ENCODE measurements around the gene RSU1. TPM values are rescaled to one million over a fixed set of nuclear protein-coding genes. Genes with fewer than 3 reads are reported as not detected.

Gene RSU1
- total RNA-seq, 1 donor from 2014 or later, result 47.4 TPM

GRCh38 chr10:16735671-16736070 lies 81.6 kb downstream of the RSU1 start:
- Mint-ChIP-seq H3K36me3 (ENCODE audit: low read depth) (peaks cover 49% of the 10 kb centered on the region), H3K27me3 (no peaks in the 10 kb centered on the region), H3K4me3 (no peak overlapping the region), H3K4me1 (peaks cover 6% of the 10 kb centered on the region), H3K9me3 (peaks cover 28% of the 10 kb centered on the region), H3K27ac (no peak overlapping the region)
- DNase-seq, result no peak
- intact Hi-C loops (cut with micrococcal nuclease), result no loop called here

- H3K4me3 Mint-ChIP-seq, result no peak overlapping the region
- no peaks in the 10 kb centered on the region for H3K27me3 Mint-ChIP-seq
- intact Hi-C loops (cut with micrococcal nuclease), result no loop called here
- H3K27ac Mint-ChIP-seq, result no peak overlapping the region
- H3K4me1 Mint-ChIP-seq, result peaks cover 24% of the 10 kb centered on the region
- no peak for DNase-seq
- peaks cover 38% of the 10 kb centered on the region for H3K9me3 Mint-ChIP-seq
- H3K36me3 Mint-ChIP-seq (ENCODE audit: low read depth), result peaks cover 55% of the 10 kb centered on the region
Measured at GRCh38 chr10:16732376-16732775, 84.8 kb downstream of the RSU1 start.

- Mint-ChIP-seq H3K9me3 (peaks cover 18% of the 10 kb centered on the region), H3K36me3 (ENCODE audit: low read depth) (peaks cover 33% of the 10 kb centered on the region), H3K27ac (no peak overlapping the region), H3K27me3 (no peaks in the 10 kb centered on the region), H3K4me1 (peaks cover 26% of the 10 kb centered on the region), H3K4me3 (no peak overlapping the region)
- intact Hi-C loops (cut with micrococcal nuclease), result no loop called here
- no peak for DNase-seq
Measured at GRCh38 chr10:16728266-16728665, 89.0 kb downstream of the RSU1 start.

GRCh38 chr10:16727666-16728065 lies 89.6 kb downstream of the RSU1 start:
- H3K36me3 Mint-ChIP-seq (ENCODE audit: low read depth), result peaks cover 33% of the 10 kb centered on the region
- no peak for DNase-seq
- H3K4me3 Mint-ChIP-seq, result no peak overlapping the region
- intact Hi-C loops (cut with micrococcal nuclease), result no loop called here
- no peaks in the 10 kb centered on the region for H3K27me3 Mint-ChIP-seq
- no peak overlapping the region for H3K27ac Mint-ChIP-seq
- peaks cover 26% of the 10 kb centered on the region for H3K4me1 Mint-ChIP-seq
- peaks cover 18% of the 10 kb centered on the region for H3K9me3 Mint-ChIP-seq

- no peak overlapping the region for H3K27ac Mint-ChIP-seq
- peaks cover 11% of the 10 kb centered on the region for H3K9me3 Mint-ChIP-seq
- intact Hi-C loops (cut with micrococcal nuclease), result no loop called here
- H3K4me1 Mint-ChIP-seq, result peaks cover 18% of the 10 kb centered on the region
- no peak for DNase-seq
- H3K36me3 Mint-ChIP-seq (ENCODE audit: low read depth), result peaks cover 34% of the 10 kb centered on the region
- no peak overlapping the region for H3K4me3 Mint-ChIP-seq
- H3K27me3 Mint-ChIP-seq, result no peaks in the 10 kb centered on the region
Measured at GRCh38 chr10:16724509-16724908, 92.7 kb downstream of the RSU1 start.

- no peak overlapping the region for H3K4me3 Mint-ChIP-seq
- peaks cover 2% of the 10 kb centered on the region for H3K4me1 Mint-ChIP-seq
- no peak for DNase-seq
- intact Hi-C loops (cut with micrococcal nuclease), result no loop called here
- H3K27ac Mint-ChIP-seq, result no peak overlapping the region
- H3K36me3 Mint-ChIP-seq (ENCODE audit: low read depth), result peaks cover 19% of the 10 kb centered on the region
- H3K9me3 Mint-ChIP-seq, result peaks cover 13% of the 10 kb centered on the region
- no peaks in the 10 kb centered on the region for H3K27me3 Mint-ChIP-seq
Measured at GRCh38 chr10:16720812-16721211, 96.4 kb downstream of the RSU1 start.

GRCh38 chr10:16717622-16718395 lies 99.4 kb downstream of the RSU1 start:
- H3K36me3 Mint-ChIP-seq (ENCODE audit: low read depth), result peaks cover 42% of the 10 kb centered on the region
- DNase-seq, result no peak
- no peak overlapping the region for H3K4me3 Mint-ChIP-seq
- no peak overlapping the region for H3K27ac Mint-ChIP-seq
- intact Hi-C loops (cut with micrococcal nuclease), result no loop called here
- H3K9me3 Mint-ChIP-seq, result peaks cover 31% of the 10 kb centered on the region
- no peaks in the 10 kb centered on the region for H3K27me3 Mint-ChIP-seq
- H3K4me1 Mint-ChIP-seq, result peaks cover 5% of the 10 kb centered on the region

- peaks cover 11% of the 10 kb centered on the region for H3K4me1 Mint-ChIP-seq
- intact Hi-C loops (cut with micrococcal nuclease), result no loop called here
- no peak overlapping the region for H3K27ac Mint-ChIP-seq
- H3K9me3 Mint-ChIP-seq, result peaks cover 44% of the 10 kb centered on the region
- no peak for DNase-seq
- H3K36me3 Mint-ChIP-seq (ENCODE audit: low read depth), result peaks cover 43% of the 10 kb centered on the region
- H3K27me3 Mint-ChIP-seq, result no peaks in the 10 kb centered on the region
- H3K4me3 Mint-ChIP-seq, result no peak overlapping the region
Measured at GRCh38 chr10:16716051-16716450, 101.2 kb downstream of the RSU1 start.

GRCh38 chr10:16713290-16713689 lies 103.9 kb downstream of the RSU1 start:
- no peaks in the 10 kb centered on the region for H3K27me3 Mint-ChIP-seq
- peaks cover 49% of the 10 kb centered on the region for H3K9me3 Mint-ChIP-seq
- peaks cover 34% of the 10 kb centered on the region for H3K36me3 Mint-ChIP-seq (ENCODE audit: low read depth)
- no peak overlapping the region for H3K27ac Mint-ChIP-seq
- intact Hi-C loops (cut with micrococcal nuclease), result no loop called here
- DNase-seq, result no peak
- no peak overlapping the region for H3K4me3 Mint-ChIP-seq
- H3K4me1 Mint-ChIP-seq, result peaks cover 11% of the 10 kb centered on the region

GRCh38 chr10:16712883-16713282 lies 104.3 kb downstream of the RSU1 start:
- Mint-ChIP-seq H3K27me3 (no peaks in the 10 kb centered on the region), H3K4me1 (peaks cover 11% of the 10 kb centered on the region), H3K36me3 (ENCODE audit: low read depth) (peaks cover 34% of the 10 kb centered on the region), H3K4me3 (no peak overlapping the region), H3K9me3 (peaks cover 49% of the 10 kb centered on the region), H3K27ac (no peak overlapping the region)
- intact Hi-C loops (cut with micrococcal nuclease), result no loop called here
- DNase-seq, result no peak

- intact Hi-C loops (cut with micrococcal nuclease), result no loop called here
- Mint-ChIP-seq H3K27ac (no peak overlapping the region), H3K9me3 (no peaks in the 10 kb centered on the region), H3K36me3 (ENCODE audit: low read depth) (no peaks in the 10 kb centered on the region), H3K4me3 (no peak overlapping the region), H3K4me1 (no peaks in the 10 kb centered on the region), H3K27me3 (no peaks in the 10 kb centered on the region)
- no peak for DNase-seq
Measured at GRCh38 chr10:16700331-16700730, 116.9 kb downstream of the RSU1 start.

GRCh38 chr10:16699435-16700057 lies 117.7 kb downstream of the RSU1 start:
- no peak for DNase-seq
- no peak overlapping the region for H3K27ac Mint-ChIP-seq
- no peaks in the 10 kb centered on the region for H3K9me3 Mint-ChIP-seq
- H3K4me3 Mint-ChIP-seq, result no peak overlapping the region
- intact Hi-C loops (cut with micrococcal nuclease), result no loop called here
- no peaks in the 10 kb centered on the region for H3K4me1 Mint-ChIP-seq
- H3K27me3 Mint-ChIP-seq, result no peaks in the 10 kb centered on the region
- peaks cover 2% of the 10 kb centered on the region for H3K36me3 Mint-ChIP-seq (ENCODE audit: low read depth)

GRCh38 chr10:16698461-16698860 lies 118.8 kb downstream of the RSU1 start:
- Mint-ChIP-seq H3K9me3 (no peaks in the 10 kb centered on the region), H3K4me1 (no peaks in the 10 kb centered on the region), H3K27ac (no peak overlapping the region), H3K36me3 (ENCODE audit: low read depth) (peaks cover 4% of the 10 kb centered on the region), H3K27me3 (no peaks in the 10 kb centered on the region), H3K4me3 (no peak overlapping the region)
- DNase-seq, result no peak
- intact Hi-C loops (cut with micrococcal nuclease), result no loop called here

GRCh38 chr10:16690417-16690816 lies 126.8 kb downstream of the RSU1 start:
- Mint-ChIP-seq H3K9me3 (no peaks in the 10 kb centered on the region), H3K27me3 (no peaks in the 10 kb centered on the region), H3K36me3 (ENCODE audit: low read depth) (peaks cover 10% of the 10 kb centered on the region), H3K4me3 (no peak overlapping the region), H3K4me1 (no peaks in the 10 kb centered on the region), H3K27ac (no peak overlapping the region)
- no peak for DNase-seq
- intact Hi-C loops (cut with micrococcal nuclease), result no loop called here

Data from activated CD4-positive, alpha-beta T cell treated with anti-CD3 and anti-CD28 coated beads, Interleukin-2, amount 10 ng/mL, durations not matched to agents 24 days and 14 days (primary cell).